ENCODE data around the gene KRT6C. TPM values are rescaled to one million over a fixed set of nuclear protein-coding genes. Genes with fewer than 3 reads are reported as not detected.

KRT6C gene
- polyA plus RNA-seq, 1 experiment, result not detected

DNA sequence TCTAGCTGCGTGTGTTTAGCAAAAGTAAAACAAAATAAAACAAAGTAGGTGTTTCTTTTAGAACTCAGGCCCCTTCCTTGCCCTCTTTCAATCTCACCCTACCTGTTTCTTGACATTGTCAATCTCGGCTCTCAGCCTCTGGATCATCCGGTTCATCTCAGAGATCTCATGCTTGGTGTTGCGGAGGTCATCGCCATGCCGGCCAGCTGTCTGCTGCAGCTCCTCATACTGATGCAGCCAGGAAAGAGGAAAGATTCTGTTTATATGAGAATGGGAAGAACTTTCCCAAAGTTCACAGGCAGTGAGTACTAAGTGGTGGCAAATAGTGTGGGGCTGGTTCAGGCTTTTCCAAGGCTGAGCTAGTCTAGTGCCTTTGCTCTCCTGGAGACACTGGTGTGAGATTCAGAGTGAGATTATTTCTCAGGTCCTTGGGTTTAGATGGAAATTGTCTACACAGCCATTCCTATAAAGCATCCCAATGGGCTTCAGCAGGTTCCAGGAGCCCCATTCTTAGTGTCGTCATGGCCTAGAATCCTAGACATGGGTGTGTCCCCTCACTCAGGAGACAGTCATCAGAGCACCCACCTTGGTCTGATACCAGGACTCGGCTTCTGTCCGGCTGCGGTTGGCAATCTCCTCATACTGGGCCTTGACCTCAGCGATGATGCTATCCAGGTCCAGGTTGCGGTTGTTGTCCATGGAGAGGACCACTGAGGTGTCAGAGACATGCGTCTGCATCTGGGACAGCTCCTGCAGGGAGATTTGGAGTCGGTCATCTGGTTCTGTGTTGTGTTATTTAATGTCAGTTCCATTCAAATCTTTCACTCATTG is 43.6 kb upstream of the KRT6C start:
- Histone ChIP-seq H3K9me3 (ENCODE audit: control insufficient read depth, insufficient read depth, low read length) (no peaks in the 10 kb centered on the region; the same call in 1 of the 2 replicates), H3K4me3 (ENCODE audit: low read depth, low read length) (no peak overlapping the region), H3K27me3 (ENCODE audit: control insufficient read depth, insufficient read depth, low read length) (peaks cover 7% of the 10 kb centered on the region), H3K27ac (ENCODE audit: low read depth, low read length) (no peak overlapping the region)
- TF ChIP-seq, protein P1, sequence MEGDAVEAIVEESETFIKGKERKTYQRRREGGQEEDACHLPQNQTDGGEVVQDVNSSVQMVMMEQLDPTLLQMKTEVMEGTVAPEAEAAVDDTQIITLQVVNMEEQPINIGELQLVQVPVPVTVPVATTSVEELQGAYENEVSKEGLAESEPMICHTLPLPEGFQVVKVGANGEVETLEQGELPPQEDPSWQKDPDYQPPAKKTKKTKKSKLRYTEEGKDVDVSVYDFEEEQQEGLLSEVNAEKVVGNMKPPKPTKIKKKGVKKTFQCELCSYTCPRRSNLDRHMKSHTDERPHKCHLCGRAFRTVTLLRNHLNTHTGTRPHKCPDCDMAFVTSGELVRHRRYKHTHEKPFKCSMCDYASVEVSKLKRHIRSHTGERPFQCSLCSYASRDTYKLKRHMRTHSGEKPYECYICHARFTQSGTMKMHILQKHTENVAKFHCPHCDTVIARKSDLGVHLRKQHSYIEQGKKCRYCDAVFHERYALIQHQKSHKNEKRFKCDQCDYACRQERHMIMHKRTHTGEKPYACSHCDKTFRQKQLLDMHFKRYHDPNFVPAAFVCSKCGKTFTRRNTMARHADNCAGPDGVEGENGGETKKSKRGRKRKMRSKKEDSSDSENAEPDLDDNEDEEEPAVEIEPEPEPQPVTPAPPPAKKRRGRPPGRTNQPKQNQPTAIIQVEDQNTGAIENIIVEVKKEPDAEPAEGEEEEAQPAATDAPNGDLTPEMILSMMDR (IDR thresholded peaks at IDR 0.05; ENCODE audit: low read depth, low read length), result no peak
- DNase-seq (ENCODE audit: low read depth, low spot score), result no peak
- POLR2A ChIA-PET, result no interaction called here
- CTCF ChIA-PET, result no interaction called here

DNA sequence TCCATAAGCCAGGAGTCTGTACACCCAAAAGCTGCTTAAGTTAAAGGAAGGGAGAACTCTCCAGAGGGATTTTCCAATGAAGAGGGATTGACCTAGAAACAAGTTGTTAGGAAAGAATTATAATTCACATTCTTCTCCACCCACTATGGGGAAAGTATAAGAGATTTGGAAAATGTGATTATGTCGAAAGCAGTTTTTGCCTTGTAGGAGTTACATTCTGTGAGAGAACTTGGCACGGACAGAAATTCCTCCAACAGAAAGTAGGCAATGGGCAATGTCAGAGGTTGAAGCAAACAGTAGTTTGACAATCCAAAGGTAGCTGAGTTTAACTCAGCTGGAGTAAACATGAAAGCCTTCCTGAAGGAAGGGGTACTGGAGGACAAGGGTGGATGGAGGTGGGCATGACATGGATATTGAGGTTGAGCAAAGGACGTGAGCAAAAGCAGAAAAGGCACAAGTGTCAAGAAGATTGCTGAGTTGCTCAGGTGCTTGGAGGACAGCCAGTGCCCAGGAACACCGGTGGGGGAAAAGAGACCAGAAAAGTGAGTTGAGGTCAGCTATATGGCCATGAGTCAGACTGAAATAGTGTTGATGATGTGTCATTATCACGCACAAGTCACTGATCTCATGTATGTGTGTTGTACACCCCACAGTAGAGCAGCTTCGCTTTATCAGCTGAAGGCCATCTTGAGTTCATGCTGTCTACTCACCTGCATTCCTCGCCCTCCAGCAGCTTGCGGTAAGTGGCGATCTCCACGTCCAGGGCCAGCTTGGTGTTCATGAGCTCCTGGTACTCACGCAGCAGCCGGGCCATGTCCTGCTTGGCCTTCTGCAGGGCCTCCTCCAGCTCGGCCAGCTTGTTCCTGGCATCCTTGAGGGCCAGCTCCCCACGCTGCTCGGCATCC is 42.6 kb upstream of the KRT6C start:
- TF ChIP-seq, protein P1 (IDR thresholded peaks at IDR 0.05; ENCODE audit: low read depth, low read length), result no peak
- ChIA-PET POLR2A (no interaction called here), CTCF (no interaction called here)
- no peak for DNase-seq (ENCODE audit: low read depth, low spot score)
- Histone ChIP-seq H3K27me3 (ENCODE audit: control insufficient read depth, insufficient read depth, low read length) (peaks cover 6% of the 10 kb centered on the region), H3K27ac (ENCODE audit: low read depth, low read length) (no peak overlapping the region), H3K9me3 (ENCODE audit: control insufficient read depth, insufficient read depth, low read length) (no peaks in the 10 kb centered on the region; the same call in 1 of the 2 replicates), H3K4me3 (ENCODE audit: low read depth, low read length) (no peak overlapping the region)

DNA sequence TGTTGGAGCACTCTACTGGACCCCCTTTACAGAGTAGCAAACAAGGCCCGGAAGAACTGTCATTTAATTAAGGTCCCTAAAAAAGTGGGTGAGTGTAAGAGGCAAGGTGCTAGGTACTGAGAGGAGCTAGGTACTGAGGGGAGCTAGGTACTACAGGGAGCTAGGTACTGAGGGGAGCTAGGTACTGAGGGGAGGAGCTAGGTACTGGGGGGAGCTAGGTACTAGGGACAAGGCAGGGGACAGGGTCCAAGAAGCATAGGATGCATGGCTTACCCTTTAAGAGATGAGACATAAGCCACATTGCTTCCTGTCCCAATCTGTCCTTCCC is 41.7 kb upstream of the KRT6C start:
- TF ChIP-seq, protein P1 (IDR thresholded peaks at IDR 0.05; ENCODE audit: low read depth, low read length), result no peak
- DNase-seq (ENCODE audit: low read depth, low spot score), result no peak
- Histone ChIP-seq H3K27ac (ENCODE audit: low read depth, low read length) (no peak overlapping the region), H3K9me3 (ENCODE audit: control insufficient read depth, insufficient read depth, low read length) (no peaks in the 10 kb centered on the region; the same call in 1 of the 2 replicates), H3K4me3 (ENCODE audit: low read depth, low read length) (no peak overlapping the region), H3K27me3 (ENCODE audit: control insufficient read depth, insufficient read depth, low read length) (peaks cover 6% of the 10 kb centered on the region)
- POLR2A ChIA-PET, result no interaction called here
- CTCF ChIA-PET, result no interaction called here

DNA sequence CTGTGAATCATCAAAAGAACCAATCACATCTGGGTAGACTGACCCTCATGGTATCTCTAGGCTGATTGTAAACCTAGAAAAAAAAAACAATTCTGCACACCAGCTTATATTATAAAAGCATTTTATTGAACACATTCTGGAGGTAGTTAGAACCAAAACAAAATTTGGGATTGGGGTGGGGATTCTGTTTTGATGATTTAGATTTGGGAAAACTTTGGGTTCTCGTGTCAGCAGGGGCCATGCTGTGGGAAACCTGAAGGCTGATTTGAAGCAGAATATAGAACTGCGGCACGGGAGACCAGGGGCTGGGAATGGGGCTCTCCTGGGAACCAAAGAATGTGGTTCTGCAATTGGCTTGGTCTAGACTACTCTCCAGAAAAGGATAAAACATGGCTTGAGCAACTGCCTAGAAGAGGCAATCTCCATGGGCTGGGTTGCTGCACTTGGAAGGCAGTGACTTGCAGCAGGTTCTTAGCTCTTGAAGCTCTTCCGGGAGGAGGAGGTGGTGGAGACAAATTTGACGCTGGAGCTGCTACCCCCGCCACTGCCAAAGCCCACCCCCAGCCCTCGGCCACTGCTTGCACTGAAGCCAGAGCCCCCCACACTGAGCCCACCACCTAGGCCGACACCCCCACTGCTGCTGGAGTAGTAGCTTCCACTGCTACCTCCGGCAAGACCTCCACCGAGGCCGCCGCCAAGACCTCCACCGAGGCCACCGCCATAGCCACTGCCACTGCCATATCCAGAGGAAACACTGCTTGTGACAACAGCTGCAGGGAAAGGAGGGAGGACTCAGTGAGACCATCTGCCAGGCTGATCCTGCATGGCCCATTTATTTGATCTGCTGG is 41.1 kb upstream of the KRT6C start:
- ChIA-PET CTCF (no interaction called here), POLR2A (no interaction called here)
- Histone ChIP-seq H3K27me3 (ENCODE audit: control insufficient read depth, insufficient read depth, low read length) (peaks cover 6% of the 10 kb centered on the region), H3K9me3 (ENCODE audit: control insufficient read depth, insufficient read depth, low read length) (no peaks in the 10 kb centered on the region; the same call in 1 of the 2 replicates), H3K4me3 (ENCODE audit: low read depth, low read length) (no peak overlapping the region), H3K27ac (ENCODE audit: low read depth, low read length) (no peak overlapping the region)
- TF ChIP-seq, protein P1 (IDR thresholded peaks at IDR 0.05; ENCODE audit: low read depth, low read length), result no peak
- no peak for DNase-seq (ENCODE audit: low read depth, low spot score)
